GM19035 (cell line): ENCODE data around the gene RAD23B.
"Not testable (repeated sequence)": the region's sequence is repeated elsewhere in the genome, so short reads cannot be mapped to it uniquely, and the experiment has no call there.

Source experiments
- ATAC-seq: cut with Tn5 transposase; IDR thresholded peaks from one replicate; pipeline ENCODE4 v1.9.1; 2021; ENCODE audit not compliant: unreplicated experiment

The RAD23B gene

DNA sequence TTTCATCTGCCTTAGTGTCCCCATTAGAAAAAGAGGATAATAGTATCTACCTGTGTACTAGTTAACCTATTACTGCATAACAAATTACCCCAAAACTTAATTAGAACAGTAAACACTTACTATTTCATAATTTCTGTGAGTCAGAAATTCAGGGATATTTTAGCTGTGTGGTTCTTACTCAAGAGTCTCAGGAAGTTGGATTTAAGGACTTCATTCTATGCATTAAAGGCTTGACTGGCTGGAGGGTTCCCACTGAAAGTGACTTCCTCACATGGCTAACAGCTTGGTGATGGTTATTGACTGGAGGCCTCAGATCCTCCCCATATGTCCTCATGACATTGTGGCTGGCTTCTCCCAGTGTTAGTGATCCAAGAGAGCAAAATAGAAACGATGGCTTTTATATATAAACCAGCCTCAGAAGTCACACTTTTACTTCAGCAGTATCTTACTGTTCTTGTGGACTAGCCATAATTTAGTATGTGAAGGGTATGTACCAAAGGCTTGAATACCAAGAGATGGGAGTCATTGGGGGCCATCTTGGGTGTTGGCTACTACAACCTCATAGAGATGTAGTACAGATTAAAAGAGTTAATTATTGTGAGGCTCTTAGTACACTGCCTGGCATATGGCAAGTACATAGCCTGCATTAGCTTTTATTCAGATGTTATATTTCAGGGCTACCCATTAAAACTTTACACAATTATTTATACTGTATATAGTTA lies 9.9 kb downstream of the RAD23B start:
- no peak for ATAC-seq

DNA sequence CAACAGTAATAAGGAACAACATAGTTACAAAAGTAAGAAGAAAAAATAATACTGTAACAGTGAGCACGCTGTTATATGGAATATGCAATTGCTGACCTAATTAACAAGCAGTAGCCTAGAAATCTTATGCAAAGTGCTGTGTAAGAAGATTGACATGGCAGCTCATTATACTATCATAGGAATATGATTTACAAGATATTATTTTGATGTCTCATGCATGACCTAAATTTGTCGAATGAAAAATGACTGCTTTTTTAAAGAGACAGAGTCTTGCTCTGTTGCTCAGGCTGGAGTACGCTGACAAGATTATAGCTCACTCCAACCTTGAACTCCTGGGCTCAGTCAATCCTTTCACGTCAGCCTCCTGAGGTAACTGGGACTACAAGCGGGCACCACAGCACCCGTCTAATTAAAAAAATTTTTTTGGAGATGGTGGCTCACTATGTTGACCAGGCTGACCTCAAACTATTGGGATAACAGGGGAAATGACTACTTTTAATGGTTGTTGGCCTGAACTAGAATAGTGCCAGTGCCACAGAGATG lies 10.5 kb downstream of the RAD23B start:
- no peak for ATAC-seq

DNA sequence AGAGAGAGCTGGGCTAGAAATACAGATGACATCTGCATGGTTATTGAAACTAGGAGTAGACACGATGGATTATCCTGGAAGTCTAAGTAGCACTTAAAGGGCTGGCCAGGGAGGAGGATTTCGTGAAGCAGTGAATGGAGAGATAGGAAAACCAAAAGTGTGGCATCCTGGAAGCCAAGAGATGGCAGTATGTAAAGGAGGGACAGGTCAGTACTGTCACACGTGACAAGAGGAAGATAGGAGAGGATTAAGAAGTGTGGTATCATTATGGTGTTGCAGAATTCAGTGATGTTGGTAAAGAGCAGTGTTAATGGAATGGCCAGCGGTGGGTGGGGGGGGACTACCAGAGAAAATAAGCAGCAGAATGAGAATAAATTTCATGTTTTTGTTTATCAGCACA lies 11.7 kb downstream of the RAD23B start:
- ATAC-seq: no peak

DNA sequence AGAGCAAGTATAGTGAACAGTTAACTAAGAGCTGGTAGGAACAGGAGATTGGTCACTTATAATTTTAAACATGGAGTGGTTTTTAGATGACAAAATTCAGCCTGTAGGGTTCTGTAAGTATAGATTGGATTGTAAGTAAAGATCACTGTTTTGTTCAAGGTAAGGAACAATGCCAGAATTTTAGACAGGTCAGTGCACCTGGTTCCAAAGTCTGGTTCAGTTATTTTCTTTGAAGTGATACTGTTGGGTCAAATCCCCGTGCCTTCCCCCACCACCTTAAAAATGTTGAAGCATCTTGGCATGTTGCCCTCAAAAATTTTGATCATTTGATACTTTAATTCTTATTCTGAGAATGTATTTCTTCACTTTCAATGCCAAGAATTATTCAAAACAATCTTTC lies 12.9 kb downstream of the RAD23B start:
- ATAC-seq: no peak

DNA sequence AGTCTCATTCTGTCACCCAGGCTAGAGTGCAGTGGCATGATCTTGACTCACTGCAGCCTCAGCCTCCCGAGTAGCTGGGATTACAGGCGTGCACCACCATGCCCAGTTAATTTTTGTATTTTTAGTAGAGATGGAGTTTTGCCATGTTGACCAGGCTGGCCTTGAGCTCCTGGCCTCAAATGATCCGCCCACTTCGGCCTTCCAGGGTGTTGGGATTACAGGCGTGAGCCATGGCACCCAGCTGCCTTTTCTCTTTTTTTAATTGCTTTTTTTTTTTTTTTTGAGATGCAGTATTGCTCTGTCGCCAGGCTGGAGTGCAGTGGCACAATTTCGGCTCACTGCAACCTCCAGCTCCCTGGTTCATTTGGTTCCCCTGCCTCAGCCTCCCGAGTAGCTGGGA lies 13.5 kb downstream of the RAD23B start:
- not testable (repeated sequence) for ATAC-seq

DNA sequence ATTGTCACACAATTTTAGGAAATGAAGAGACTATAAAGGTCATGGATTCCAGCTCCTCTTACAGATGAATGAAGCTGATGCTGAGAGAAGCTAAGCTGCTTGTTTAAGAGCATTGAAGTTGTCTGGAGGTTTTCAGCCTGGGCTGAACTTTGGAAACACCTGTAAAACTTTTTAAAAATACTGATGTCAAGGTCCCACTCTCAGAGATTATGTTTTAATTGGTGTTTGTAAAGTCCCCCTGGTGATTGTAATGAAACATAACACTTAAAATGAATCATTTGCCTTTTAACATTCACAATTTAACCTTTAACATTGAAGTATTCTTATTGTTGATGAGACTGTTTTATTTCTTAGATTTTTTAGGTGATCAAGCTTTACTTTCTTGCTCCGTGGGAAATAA lies 16.4 kb downstream of the RAD23B start:
- ATAC-seq: no peak

DNA sequence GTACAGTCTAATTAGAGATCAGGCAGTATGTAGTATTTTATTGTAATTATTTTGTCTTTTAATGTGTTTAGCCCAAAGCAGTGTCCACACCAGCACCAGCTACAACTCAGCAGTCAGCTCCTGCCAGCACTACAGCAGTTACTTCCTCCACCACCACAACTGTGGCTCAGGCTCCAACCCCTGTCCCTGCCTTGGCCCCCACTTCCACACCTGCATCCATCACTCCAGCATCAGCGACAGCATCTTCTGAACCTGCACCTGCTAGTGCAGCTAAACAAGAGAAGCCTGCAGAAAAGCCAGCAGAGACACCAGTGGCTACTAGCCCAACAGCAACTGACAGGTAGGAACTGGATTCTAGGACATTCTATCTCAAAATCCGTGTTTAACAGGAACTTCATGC lies 23.2 kb downstream of the RAD23B start:
- ATAC-seq: no peak

DNA sequence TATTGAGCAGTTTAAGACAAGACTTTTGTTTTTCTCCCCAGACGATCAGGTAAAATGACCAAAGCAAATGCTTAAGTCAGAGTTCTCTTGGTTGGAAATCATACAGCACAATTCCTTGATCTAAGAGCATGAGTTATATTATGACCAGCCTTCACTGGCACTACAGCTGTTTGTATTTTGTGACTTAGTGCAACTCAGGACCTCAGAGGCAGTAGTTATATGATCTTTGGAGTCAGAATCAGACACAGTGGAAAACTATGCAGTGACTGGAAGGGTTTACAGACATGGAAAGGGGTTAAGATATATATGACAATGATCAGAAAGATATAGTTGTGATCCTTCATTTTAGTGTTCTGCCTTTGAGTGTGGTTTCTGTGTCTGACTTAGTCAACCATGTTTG lies 24.3 kb downstream of the RAD23B start:
- ATAC-seq: no peak

DNA sequence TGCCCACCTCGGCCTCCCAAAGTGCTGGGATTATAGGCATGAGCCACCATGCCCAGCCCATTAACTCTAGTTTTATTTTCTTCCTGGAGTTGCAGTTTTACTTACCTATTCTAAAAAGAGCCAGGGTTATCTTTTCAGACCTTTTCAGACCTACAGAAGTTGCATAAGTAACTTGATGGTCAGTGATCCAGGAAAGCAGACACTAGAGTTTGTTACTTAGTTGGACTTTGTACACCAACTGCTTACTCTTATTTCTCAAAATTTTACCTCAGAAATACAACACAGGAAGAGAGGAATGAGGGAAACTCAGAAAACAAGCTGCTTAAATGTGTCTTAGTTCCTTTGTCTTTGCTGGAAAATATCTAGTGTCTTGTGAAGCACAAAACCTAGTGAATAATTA lies 25.4 kb downstream of the RAD23B start:
- ATAC-seq: no peak

DNA sequence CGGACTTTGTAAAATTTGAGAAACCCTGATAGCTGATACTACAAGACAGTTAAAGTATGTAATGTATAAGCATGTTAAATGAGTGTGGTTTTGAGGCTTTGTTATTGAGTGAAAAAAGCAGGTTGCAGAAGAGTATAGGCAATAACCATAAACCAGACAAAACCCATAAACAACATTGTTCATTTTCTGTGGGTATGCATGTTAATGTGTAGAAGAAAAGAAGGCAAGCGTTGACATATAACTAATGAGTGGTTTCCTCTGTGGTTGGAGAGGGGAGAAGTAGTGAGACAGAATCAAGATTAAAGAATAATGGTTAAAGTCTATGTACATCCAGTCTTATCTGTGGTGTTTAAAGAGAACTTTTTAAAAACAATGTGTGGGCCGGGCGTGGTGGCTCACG lies 26.2 kb downstream of the RAD23B start:
- ATAC-seq: no peak

DNA sequence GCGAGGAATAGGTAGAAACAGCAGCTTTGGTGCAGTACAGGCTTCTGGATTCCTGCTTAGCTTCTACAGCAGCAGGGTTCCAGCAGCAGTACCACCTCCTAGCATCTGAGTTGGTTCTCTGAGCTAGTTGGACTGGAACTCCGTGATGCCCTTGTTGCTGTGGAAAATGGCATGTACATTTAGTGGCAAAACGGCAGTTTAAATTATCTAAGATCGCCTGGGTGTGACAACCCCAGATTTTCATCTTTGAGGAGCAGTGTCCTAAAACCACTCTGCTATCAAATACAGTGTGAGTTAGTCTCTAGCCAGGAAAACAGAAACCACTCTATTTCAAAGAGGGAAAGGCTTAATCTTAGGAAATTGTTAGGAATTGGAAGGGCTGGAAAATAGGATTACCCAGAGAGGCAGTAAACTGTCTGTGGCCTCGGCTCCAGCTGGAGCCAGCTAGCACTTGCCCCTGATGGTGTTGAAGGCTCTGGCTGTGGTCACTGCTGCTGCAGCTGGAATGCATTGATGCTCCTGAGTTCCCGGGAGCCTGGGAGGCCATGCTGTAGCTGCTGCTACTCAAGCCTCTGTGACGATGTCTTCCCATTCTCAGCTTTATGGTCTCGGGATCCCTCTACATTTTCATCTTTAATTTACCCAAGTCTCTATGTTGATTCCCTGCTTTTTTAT lies 29.4 kb downstream of the RAD23B start:
- no peak for ATAC-seq

DNA sequence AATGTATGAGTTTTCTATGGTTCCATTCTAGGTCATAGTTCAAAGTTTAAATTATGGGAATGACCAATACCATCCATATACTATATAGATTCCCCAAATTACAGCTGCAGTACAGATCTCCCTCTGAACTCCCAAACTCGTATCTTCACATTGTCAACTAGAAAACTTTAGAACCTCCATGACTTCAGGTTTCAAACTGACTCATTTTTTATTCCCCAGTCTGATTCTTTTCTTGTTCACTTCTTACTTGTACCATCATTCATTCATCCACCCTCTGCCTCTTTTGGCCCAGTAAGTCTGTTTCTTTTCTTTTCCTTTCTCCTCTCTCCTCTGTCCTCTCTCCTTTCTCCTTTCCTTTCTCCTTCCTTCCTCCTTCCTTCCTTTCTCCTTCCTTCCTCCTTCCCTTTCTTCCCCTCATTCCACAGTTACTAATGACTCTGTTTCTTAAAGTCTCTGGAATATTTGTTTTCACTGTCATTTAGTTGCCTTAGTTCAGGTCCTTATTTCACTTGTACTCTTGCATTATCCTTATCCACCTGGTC lies 30.5 kb downstream of the RAD23B start:
- ATAC-seq: no peak

DNA sequence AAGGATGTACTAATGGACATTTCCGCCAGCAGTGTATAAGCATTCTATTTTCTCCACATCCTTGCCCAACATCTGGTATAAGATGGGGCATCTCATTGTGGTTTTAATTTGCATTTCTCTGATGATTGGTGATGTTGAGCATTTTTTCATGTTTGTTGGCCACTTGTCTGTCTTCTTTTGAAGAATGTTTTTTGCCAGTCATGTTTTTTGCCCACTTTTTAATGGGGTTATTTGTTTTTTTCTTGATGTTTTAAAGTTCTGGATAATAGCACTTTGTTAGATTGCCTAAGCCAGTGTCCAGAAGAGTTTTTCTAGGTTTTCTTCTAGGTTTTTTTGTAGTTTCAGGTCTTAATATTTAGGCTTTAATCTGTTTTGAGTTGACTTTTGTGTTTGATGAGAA lies 31.7 kb downstream of the RAD23B start:
- ATAC-seq: no peak

DNA sequence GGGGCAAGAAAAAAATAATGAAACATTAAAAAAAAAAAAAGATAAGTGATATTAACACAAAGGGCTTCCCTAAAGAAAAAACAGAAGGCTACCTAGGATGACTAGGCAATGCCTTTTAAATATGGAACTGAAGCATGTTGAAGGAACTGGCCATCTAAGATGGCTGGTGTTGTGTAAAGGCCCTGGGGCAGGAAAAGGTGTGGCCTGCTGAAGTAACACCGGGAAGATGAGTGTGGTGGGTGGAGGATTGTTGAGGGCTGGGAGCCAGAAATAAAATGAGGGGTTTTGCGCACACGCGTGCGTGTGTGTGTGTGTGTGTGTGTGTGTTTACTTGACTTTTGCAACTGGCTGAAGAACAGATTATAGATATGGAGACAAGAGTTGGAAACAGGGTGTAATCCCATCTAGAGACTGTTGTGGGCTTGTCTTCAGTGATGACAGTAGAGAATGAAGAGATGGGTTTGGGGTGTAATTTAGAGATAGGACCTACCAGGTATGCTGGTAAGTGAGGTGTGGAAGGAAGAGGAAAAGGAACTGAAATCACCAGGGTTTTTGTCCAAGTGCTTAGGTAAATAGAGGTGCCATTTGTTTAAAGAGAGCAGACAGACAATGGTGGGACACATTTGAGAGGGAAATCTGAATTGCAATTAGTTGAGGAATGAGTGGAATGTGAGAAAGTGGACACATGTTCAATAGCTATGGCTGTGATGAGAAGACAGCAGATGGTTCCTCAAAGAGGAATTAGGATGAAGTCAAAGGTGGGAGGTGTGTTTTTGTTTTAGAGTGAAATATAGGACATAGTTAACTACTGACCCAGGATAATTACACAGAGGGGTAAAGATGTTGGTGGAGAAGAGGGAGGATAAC lies 33.9 kb downstream of the RAD23B start:
- no peak for ATAC-seq

DNA sequence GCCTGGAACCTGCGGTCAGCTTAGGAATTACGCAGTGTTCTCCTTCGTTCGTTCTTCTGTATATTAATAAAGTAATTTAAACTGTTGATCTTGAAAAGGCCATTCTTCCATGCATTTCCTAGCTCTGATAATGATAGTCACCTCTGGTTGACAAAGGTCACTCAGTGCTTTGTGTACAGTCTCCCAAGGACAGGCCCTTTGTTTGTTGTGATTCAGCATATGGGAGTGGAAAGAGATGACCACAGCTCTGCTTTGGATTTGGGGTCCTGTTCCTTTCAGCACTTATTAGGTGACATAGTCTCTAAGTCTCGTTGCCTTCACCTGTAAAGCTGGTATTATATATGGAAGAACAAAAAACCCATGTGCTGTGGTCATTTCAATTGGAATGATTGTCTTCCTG lies 39.6 kb downstream of the RAD23B start:
- no peak for ATAC-seq

DNA sequence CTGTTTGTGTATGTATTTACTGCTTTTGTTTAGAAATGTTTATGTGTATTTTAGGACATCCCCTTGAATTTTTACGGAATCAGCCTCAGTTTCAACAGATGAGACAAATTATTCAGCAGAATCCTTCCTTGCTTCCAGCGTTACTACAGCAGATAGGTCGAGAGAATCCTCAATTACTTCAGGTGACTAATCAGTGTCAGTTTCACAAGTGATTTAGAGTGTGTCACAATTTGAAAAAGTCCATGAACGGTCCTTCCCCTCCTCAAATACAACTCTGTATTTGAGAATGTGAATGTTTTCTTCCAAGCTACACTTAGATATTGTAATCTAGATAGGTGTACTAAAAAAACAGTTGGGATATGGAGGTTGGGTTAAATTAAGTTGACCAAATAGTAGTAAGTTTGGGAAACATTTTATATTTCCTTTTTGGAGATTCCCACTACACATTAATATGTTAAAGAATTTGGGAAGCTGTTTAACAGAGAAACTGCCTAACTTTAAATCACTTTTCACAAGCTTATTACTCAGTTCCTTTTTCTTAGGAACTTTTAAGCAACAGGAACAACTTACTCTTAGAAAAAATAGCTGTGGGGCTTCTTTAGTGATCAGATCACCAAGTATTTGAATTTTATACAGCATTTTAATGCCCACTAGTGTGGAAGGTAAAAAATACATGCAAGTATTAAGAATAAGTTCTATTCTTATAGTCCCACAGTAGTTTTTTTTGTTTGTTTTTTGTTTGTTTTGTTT lies 40.9 kb downstream of the RAD23B start:
- ATAC-seq: no peak

DNA sequence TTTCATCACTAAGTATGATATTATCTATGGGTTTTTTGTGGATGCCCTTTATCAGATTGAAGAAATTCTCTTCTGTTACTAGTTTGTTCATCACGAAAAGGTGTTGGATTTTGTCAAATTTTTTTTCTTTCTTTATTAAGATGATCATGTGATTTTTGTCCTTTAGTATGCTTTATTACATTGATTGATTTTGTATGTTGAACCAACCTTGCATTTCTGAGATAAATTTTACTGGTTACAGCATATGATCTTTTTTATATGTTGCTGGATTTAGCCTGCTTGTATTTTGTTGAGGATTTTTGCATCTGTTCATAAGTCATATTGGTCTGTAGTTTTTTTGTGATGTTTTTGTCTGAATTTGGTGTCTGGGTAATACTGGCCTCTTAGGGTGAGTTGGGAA lies 42.8 kb downstream of the RAD23B start:
- no peak for ATAC-seq

DNA sequence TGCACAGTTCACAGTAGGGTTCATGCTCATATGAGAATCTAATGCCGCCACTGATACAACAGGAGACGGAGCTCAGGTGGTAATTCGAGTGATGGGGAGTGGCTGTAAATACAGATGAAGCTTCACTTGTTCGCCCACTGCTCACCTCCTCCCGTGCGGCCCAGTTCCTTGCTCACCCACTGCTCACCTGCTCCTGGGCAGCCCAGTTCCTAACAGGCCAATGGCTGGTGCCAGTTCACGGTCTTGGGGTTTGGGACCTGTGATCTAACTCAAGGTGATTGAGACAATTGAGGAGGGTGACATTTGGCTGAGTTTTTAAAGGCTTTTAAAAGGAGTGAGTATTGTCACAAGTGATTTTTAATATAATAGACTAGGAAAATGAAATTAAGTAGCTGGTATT lies 45.4 kb downstream of the RAD23B start:
- no peak for ATAC-seq

DNA sequence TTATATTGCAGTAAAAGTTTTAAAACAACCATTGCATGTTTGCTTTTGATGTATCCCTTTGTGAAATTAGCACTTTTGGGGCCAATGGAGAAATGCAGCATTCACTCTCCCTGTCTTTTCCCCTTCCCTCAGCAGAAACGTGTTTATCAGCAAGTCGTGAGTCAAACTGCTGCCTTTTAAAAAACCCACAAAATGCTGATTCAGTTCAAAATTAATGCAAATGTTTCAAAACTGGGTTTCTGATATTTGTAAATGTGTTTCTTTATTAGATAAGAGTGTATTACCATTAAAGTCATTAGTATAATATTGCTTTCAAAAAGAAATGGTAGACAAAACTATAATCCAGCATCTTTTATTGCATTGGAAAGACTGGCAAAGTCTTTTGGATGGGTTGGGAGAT lies 47.3 kb downstream of the RAD23B start:
- ATAC-seq: no peak

DNA sequence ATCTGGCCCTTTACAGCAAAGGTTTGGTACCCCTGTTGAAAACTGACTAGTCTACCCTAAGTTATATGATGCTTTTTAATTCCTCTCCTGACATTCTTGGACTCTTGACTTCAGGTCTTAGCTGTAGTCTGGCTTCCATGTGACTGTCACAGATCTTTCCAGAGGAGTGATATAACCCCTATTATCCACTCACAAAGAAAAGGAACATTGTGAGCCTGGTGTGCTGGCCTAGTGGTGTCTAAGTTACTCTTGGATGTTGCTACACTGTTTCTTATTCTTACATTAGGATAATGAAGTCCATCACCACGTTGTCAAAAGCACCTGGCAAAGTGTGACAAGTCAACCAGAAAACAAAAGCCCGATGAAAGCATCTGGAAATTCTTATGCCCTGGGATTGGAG lies 49.8 kb downstream of the RAD23B start:
- ATAC-seq: no peak

DNA sequence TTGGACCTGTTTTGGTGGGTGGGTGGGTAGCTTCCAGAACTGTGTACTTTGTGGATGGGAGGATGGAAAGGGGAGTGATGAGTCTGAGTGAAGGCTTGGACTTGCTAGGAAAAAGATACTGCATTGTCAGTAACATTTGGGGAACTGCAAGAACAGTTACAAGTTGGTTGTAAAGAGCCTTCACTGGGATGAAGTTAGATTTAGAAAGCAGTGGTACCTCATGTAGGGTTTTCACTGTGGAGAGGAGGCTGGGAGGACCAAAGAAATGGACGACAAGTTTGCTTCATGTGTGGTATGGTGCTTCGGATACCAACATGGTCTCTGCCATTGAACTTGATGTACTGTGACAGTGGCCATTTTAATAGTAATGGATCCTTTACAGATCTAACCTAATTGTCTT lies 50.3 kb downstream of the RAD23B start:
- no peak for ATAC-seq
